HG03139 (cell line): ENCODE data around the gene CABLES2.
"Not testable (repeated sequence)": the region's sequence is repeated elsewhere in the genome, so short reads cannot be mapped to it uniquely, and the experiment has no call there.

Source experiments
- ATAC-seq: cut with Tn5 transposase; IDR thresholded peaks from one replicate; pipeline ENCODE4 v1.9.1; 2021; ENCODE audit not compliant: unreplicated experiment

Gene CABLES2

DNA sequence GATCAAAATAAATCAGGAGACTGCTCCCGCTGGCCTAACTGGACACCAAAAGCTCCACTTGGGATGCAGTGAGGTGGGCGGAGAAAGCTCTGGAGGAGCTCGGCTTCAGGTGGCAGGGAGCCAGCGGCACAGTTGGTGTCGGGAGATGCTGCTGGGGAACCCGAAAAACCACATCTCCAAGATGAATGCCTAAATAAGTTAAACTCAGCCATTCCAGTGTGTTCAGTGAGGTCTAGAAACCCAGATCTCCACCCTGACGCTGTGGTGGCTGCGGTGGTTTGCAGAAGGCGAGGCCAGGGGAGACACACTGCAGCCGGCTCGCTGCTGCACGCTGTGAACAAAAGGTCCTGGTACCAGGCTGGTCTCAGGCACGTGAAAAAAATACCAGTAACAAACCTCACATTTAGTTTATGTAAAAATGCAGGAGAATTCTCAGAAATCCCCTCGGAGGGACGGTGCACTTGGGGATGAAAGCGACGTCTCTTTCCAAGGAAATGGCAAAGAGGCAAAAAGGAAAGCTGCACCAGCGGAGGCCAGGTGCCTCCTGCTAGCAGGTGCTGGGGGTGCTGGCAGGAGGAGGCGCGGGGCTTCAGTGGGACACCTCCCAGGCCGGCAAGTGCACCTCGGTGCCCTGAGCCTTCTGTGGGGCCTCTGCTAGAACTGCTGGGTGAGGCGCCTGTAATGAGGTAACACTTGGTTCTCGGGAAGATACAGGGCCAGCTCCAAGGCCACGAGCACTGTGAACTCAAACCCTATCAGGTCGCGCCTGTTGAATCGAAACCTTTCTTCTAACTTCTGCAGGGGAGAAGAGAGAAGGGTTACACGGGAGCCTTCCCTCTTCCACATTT, 16.5 kb downstream of the CABLES2 start:
- ATAC-seq: no peak

- no peak for ATAC-seq
Observed at GRCh38 chr20:62389601-62390087, 17.4 kb downstream of the CABLES2 start.

GRCh38 chr20:62388839-62389600, 18.1 kb downstream of the CABLES2 start:
- ATAC-seq: no peak

GRCh38 chr20:62387933-62388635, 19.0 kb downstream of the CABLES2 start:
- no peak for ATAC-seq

DNA sequence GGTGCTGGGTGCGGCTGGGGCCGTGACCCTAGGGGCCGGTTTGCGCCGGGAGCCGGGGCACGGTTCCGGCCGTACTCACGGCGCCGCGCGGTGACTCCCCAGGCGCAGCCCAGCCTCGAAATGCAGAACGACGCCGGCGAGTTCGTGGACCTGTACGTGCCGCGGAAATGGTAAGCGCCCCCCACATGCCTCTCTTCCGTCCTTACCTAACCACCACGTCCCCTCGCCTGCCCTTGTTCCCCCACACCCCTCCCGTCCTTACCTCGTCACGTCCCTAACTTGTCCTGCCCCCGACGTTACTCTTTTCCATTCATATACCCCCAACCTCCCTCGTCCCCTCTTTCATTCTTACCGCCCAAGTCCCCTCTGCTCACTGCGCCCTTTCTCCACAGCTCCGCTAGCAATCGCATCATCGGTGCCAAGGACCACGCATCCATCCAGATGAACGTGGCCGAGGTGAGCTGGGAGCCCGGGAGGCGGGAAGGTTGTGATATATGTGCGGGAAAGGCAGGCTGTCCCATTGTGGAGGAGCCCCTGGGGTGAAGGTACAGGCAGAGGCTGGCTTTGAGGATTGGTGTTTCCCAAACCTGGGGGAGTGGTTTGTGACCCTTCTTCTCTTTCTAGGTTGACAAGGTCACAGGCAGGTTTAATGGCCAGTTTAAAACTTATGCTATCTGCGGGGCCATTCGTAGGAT, 19.7 kb downstream of the CABLES2 start:
- ATAC-seq: no peak

DNA sequence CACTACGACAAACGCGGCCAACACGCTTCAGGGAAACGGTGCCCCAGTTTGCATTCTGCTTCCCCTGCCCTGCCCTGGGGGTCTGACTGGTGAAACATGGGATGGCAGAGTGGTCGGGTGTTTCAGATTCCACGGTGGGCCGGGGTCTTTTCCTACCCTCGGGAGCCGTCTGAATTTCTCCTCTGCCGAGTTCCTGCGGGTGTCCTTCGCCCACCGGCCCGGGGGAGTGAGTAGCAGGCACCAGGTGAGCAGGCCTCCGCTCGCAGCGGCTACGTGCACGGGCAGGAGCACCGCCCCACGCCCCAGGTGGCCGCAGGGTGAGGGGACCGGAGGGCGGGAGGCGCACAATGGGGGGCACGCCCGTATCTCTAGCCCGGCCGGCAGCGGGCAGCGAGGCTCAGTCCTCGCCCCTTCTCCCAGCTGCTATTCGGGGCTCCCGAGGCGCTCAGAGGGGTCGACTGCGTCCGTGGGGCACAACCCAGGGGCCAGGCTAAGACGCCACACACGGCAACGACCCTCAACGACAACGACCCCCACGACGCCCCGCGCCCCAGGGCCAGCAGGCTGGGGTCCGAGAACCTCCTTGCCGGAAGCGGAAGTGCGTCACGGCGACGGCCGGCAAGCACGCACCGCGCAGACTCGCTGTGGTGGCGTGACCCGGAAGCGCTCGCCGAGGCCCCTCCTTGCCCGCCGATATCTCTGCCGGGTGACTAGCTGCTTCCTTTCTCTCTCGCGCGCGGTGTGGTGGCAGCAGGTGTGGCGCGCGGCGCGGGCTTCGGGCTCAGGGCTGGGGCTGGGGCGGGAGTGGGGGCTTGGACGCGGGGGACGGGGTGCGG, 20.5 kb downstream of the CABLES2 start, which contains the start of gene RPS21:
Gene RPS21, plus strand, starts transcription at position 721 of the 836 bp plus-strand sequence. CDS start 236 bp downstream, outside the sequence.
- peak; percentile 71 for ATAC-seq

DNA sequence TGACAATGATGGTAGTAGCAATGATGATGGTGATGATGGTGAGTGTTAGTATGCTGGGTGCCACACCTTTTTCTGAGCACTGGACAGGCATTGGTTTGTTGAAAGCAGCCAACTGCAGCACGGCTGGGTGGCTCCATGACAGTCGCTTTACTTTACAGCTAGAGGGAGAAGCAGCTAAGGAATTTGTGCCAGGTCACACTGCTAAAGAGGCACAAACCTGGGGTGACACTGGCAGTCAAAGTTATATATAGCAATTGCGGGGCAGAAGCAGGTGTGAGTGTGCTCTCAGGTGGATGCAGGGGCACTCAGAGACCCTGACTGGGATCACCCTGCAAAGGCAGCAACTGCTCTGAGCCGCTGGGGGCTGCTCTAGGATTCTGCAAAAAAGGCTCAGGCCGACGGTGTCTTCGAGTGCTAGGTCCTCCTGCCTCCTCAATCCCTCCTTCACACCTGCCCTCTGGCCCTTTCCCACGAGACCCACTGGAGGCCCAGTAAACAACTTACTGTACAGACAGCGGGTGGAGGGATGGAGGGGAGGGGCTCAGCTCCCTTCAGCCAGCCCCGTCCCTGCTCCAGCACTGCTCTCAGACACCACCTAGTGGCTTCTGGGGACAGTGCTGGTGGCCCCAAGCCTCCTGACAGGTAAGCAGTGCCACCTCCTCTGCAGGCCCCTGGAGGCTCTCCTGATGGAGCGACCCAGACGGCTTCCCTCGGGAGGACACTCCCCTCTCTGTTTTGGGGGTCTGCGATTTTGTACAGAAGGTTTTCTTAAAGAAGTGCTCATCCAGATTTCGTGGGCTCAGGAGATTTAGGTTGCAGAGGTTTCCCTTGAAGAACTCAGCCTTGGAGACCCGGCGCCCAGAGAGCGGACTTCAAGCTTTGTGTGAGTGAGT, 24.5 kb downstream of the CABLES2 start:
- ATAC-seq: no peak

GRCh38 chr20:62381842-62382241, 25.2 kb downstream of the CABLES2 start:
- no peak for ATAC-seq

GRCh38 chr20:62381202-62381797, 25.8 kb downstream of the CABLES2 start:
- ATAC-seq: no peak

DNA sequence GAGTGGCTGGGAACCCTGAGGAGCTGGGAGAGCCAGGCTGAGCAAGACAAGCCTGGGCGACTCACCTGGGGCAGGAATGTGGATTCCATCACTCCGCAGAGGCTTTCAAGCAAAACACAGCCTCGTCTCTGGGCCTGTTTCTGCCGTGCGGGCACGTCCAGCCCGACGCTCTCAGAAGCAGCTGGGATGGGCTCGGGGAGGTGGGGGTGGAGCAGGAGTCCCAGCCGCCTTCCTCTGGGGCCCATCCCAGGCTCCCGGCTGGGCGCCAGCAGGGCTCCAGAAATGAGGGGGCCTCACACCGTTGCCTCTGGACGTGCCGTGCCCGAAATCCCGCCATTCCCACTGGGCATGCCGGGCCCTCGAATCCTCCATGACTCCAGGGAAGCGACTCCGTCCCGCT, 28.9 kb downstream of the CABLES2 start:
- ATAC-seq: no peak

DNA sequence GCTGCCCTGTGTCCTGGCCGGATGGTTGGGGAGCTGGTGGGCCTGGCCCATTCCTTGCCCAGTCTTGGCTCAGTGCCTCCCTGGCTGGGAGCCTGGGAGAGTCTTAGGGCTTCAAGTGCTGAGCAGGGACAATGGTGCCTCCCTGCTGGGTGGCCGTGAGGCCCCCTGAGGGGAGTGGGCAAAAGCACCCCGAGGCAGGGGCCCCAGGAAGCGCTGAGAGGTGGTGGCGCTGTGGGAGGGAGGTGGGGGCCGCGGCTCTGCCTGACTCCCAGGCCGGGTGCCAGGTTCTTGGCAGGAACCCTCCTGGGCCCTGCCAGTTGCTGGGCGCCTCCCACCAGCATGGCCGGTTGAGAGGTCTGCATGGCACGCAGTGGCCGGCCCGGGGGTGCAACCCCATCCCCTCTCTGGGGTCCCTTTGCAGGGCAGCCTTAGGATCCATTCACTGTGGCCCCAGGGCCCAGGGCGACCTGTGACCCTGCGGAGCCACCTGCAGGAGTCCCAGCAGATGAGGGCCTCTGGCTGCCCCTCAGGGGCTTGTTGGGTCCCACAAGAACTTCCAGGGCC, 29.4 kb downstream of the CABLES2 start:
- no peak for ATAC-seq

GRCh38 chr20:62377064-62377461, 30.0 kb downstream of the CABLES2 start:
- no peak for ATAC-seq

- ATAC-seq: no peak
Observed at GRCh38 chr20:62376112-62377063, 30.7 kb downstream of the CABLES2 start.

DNA sequence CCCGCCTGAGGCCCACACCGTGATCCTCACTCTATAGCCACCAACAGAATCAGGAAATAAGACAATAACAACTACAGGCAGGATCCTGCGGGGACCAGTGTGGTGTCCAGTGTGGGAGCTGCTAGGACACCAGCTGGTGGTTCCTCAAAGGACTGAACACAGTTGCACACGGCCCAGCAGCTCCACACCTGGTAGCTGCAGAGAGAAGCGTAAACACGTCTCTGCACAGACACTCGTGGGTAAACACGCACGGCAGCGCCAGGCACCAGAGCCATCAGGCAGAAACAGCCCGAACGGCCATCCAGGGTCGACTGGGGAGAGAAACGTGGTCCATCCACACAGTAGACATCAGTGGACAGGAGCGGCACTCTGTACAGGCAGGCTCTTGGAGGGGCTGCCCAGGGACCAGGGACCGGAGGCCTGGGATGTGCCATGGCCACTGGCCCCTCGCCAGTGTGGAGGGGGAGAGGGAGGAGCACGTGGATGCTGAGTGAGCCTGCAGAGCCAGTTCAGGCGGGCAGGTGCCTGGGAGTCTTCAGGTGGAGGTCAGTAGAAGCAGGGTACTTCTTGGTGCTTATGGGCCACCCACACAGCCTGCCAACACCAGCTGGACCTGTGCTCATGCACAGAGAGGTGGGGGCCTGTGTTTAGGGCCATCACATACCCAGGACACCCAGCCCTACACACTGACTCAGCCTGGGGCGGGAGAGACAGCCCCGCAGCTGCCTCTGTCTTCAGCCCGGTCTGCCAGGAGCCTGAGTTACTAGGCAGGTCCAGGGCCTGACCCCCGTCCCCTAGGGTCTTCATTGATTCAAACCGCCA, 32.5 kb downstream of the CABLES2 start:
- no peak for ATAC-seq

DNA sequence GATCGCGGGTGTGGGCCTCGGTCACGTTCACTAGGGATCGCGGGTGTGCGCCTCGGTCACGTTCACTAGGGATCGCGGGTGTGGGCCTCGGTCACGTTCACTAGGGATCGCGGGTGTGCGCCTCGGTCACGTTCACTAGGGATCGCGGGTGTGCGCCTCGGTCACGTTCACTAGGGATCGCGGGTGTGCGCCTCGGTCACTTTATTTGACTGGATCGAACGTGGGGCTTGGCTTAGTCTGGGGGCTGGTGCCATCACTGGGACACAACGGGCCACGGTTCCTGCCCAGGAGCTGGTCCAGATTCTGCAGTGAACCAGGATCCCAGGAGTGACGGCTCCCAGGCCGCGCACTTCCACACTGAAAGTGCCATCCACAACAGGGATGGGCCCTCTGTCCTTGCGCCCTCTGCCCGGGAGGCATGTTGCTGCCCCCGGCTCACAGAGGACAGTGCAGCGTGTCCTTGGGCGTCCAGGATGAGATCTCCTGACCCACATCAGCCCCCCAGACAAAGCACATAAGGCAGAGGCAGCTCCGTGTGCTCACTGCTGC, 33.4 kb downstream of the CABLES2 start:
- not testable (repeated sequence) for ATAC-seq
